Measurements from ENCODE around the gene PON2.
"Not testable (repeated sequence)": the region's sequence is repeated elsewhere in the genome, so short reads cannot be mapped to it uniquely, and the experiment has no call there.

The PON2 gene

DNA sequence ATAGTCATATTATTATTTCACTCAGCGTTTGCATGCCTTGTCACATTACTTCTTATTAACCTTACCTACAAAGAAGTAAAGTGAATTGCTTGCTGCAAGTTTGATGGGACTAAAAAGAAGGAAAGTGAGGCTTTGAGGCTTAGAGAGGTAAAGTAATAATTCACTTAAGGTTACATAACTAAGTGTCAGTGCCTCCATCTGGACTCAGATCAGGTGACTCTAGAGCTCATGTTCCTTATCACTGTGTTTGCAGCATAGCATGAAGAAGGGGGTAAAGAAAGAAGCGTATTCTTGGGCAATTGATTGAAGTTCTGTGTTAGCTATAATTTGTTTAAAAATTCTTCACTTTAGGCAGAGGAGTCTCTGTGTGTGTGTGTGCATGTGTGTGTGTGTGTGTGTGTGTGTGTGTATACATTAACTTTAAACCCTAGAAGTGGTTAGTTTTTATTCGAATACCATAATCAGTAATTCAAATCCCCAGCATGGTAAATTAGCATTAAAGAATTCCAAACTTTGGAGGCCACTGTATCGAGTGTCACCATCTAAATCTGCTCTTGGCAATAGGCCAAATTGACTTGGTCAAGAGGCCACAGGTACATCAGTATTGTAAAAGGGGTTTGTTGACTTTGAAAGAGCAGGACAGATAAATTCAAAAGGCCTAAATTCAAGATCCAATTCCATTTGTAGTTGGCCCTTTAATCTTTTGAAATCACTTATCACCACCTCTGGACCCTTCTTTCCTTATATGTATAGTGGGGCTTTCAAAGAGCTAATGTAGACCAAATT is 36.5 kb downstream of the PON2 start:
- no peak for DNase-seq

DNA sequence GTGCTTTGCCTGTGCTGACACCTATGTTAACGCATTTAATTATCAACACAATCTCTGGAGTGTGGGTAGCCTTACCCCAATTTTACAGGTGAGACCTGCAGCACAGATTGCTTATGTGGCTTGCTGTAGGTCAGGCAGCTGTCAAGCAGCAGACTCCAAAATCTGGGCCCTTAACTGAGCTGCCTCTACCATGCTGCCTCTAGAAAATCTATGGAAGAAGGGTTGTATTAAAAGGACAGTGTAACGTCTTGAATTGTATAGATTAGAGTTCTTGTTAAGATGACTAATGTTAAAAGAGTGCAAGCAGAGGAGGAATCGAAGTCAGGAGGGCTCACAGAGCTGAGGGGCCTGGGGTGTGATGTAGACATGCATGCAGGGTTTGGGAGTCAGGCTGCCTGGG is 37.4 kb downstream of the PON2 start:
- DNase-seq = no peak

DNA sequence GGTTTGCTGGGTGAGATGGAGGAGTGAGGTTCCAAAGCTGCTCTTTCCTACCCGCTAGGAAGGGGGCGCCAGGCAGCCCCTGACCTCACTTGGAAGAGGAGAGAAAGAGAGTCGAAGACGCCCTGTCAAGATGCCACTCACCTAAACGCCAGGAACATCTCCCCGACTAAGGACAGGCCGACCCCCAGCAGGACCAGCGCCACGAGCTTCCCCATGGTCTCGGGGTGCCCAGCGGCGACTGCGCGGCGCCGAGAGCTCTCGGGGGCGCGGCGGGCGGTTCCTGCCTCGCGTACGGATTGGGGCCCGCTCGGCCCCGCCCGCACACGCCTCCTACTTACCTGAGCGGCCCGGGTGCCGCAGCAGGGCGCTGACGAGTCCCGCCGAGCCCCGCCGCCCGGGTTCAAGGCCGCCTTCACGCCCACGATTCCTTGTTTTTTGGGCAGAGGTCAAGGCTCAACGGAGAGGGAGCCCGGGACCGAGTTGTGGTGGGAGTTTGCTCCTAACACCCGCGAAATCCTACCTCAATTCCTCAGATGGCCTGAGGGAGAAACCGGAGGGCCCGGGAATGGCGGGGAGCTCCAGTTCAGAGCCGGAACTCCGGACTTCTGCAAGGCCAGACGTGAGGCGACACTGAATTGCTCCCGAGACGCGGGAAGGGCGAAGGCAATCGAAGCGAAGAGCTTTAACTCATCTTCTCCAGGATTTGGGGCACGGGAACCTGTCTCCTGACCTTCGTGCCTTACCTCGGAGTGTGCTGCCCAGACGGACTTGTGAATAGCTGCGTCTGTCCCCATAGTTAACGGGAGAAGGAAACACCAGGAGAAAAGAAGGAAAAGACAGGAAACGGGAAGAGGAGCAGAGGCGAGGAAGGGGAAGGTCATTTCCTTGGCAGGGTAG is 38.4 kb downstream of the PON2 start, which contains the start of gene PON3:
PON3 (minus strand) TSS at position 240 of the 897 bp plus-strand sequence; CDS start at position 215, 25 bp downstream.
- DNase-seq = no peak

DNA sequence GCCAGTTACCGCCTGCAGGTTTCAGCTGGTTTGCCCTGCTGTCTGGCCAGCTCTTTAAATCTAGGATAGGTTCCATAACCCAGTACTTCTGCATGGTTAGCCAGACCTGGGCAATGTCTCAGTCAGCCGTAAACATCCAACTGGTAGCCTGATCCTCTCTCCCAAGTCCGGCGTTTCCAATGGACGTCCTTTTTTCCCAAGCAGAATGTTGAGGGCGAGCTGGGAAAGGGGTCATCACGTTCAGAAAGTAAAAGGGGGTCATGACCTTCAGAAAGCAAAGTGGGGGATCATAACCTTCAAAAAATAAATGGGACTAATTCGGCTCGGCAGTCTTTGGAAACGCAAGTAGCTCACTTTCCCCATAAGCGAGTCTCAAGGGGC is 39.1 kb downstream of the PON2 start:
- DNase-seq = no peak

DNA sequence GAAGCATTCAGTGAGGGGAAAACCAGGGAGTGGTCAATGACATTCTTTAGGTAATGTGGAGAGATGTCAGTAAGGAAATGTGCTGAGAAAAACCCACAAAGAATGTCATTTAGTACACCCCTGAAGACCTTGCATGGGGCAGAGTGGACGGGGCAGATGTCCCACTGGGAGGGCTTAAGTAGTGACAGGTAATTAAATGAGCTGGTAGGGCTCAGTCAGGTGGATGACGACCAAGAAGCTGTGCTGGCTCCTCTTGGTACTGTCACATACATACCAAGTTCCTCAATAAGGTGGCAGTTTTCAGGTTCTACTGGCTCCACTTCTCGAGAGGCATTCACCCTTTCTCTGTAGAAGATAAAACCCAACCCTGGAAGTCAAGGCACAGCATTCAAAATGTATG is 40.5 kb downstream of the PON2 start:
- DNase-seq = no peak

DNA sequence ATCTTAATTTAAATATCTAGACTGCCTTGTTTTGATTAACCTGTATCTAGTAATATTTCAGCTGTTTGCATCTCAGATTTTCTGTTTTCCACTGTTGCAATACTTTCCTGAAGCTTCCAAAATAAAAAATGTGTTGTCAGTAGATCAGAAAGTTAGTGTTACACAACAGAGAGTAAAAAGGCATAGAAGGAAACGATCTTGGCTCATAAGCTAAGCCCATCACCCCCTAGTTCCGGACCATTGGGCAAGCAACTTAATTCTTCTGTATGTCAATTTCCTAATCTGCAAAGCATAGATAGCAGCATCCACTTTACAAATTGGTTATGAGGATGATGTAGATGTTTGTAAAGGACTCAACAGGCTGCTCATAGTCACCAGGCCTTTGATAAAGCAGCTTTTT is 43.1 kb downstream of the PON2 start:
- DNase-seq = no peak

DNA sequence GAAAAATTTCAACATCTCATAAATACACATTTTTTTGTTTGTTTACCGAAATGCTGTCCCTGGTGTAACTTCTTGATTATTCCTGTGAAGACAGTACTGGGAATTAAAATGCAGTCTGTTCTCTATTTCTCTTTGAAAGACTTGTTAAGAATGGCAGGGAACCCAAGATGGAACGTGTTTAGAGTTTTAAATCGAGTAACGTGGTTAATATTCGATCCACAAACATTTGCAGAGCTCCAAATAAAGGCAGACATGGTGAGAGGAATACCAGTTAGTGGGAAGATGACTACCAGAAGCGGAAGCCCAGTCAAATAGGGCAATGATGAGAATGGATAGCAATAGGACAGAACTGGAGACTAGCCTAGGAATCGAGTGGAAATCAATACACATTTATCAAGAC is 45.3 kb downstream of the PON2 start:
- no peak for DNase-seq

DNA sequence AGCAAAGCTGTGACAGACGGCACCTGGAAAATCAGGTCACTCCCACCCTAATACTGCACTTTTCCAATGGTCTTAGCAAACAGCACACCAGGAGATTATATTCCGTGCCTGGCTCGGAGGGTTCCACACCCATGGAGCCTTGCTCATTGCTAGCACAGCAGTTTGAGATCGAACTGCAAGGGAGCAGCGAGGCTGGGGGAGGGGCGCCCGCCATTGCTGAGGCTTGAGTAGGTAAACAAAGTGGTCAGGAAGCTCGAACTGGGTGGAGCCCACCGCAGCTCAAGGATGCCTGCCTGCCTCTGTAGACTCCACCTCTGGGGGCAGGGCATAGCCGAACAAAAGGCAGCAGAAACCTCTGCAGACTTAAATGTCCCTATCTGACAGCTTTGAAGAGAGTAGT is 55.4 kb downstream of the PON2 start:
- not testable (repeated sequence) for DNase-seq

DNA sequence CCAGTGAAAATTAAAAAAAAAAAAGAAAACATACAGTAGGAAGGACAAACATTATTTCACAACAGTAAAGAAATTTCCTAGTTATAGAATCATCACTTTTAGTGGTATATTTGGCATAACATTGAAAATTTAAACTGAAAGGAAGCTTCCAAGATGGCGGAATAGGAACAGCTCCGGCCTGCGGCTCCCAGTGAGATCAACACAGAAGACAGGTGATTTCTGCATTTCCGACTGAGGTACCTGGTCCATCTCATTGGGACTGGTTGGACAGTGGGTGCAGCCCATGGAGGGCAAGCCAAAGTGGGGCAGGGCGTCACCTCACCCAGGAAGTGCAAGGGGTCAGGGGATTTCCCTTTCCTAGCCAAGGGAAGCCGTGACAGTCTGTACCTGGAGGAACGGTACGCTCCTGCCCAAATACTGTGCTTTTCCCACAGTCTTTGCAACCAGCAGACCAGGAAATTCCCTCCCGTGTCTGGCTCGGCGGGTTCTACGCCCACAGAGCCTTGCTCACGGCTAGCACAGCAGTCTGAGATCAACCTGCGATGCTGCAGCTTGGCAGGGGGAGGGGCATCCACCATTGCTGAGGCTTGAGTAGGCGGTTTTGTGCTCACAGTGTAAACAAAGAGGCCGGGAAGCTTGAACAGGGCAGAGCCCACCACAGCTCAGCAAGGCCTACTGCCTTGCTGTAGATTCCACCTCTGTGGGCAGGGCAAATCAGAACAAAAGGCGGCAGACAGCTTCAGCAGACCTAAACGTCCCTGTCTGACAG is 58.0 kb downstream of the PON2 start:
- DNase-seq = peak in 1 of 2 experiments; percentile 0

DNA sequence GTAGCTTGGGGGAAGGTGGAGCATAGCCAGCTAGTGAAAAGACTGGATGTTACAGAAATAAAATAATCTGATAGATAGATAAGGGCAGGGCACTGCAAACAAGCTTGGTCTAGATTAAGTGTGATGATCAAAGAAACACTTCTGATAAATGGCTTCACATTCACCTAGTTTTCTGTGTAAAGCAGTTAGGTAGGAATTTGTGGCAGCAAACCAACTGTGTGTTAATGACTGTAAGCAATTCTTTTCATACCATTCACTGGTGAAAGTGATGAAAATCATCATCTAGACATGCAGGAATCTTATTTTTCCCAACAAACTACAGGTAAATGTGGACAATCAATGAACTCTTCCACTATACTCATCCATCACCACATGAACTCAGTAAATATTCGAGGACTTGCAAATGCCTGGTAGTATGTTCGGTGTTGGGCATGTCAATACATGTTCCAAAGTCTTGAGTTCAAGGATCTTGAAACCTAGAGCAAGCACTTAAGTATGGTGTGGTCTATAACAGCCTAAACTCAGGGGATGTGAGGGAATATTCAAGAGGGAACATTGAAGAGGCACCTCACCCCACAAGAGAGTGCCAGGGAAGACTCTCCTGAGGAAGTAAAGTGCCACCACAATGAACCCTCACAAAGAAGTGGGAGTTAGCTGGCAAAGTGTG is 59.1 kb downstream of the PON2 start:
- no peak for DNase-seq

DNA sequence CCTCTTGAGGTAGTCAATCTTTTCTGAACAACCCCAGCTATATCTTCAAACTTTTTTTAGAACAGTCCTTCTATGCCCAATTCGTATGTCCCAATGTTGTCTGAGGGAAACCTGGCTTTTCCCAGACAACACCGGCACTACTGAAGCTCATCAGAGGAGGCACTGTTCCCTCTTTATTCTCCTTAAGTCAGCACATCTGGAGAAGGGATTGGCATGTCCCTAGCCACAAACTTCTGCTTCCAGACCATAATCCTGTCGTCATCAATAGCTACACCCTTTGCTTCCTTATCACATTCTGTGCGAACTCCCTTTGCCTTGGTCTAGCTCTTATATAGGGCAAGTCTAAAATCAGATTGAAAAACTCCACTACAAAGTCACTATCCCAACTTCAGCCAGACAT is 61.5 kb downstream of the PON2 start:
- DNase-seq = no peak

DNA sequence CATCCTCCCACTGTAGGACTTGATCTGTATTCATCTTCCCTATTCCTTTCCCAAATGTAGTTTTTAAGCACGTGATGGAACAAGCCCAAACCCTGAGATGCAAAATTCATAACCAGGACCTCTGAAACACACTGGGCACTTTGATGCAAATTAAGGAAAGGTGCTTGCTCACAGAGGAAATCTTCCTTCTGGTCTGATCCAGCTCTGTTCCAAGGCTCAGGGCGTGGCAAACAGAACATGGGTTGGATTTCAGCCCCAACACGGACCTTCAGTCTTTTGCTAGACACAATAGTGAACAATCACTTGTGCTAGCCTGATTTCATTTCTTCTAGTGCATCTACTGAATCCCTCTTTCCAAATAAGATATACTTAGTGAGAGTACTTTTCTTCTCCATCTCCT is 66.6 kb downstream of the PON2 start:
- no peak for DNase-seq

DNA sequence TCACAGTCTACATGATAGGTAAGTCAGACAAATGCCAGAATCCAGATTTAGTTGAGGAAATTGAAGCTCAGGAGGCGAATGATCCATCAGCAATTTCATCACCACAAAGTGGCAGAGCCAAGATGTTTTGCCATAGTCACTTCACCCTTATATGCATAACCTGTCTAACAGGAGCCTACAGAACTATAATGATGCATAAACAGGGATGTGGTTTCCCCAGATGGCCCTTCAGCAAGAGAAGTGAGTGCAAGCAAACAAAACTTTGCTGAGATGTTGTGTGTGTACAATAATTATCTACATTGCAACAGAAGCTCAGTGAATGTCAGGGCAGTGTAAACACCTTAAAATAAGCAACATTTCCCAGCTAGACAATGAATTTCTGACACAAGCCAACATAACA is 67.2 kb downstream of the PON2 start:
- DNase-seq = no peak

DNA sequence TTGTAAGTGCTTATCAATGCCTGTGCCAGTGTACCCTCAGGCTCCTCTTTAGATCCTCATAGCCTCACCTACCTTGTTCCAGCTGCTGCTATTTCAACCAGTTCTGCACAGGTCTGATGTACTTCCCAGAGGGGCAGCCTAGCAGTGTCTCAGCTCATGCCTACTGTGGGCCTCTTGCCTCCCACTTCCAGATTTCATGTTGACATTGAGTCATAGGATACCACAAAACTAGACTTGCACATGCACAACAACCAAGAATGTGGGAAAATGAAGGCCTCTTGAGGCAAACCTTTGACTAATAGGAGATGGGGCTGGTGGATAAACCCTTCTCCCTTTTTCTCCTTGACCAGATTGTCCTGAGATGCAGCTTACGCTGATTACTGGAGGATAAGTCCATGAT is 69.7 kb downstream of the PON2 start:
- DNase-seq = no peak

DNA sequence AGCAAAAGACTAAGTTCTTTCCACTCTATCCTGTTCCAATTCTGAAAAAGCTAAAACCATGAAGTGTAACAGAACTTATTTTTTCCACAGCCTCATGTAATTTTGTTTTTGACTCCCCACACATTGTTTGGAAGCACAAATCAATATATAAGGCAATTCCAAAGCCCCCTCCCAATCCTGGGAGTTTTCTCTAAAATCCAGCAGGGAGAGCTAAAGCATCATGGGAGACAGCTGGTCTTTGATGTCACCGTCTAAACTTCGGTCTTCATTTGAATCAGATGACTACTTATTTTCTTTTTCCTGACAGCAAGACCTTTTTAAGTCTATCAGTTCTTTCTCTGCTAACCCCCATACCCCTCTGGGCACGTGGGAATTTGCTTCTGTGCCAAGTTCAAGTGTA is 77.2 kb downstream of the PON2 start:
- no peak for DNase-seq
